GM12892 (cell line): ENCODE results near the gene PPP1R12A.

Source experiments
- POLR2AphosphoS5 ChIP-seq: IDR thresholded peaks from 2 replicates; pipeline ENCODE4 v1.6.1; 2011; ENCODE audit warnings: low read depth, low read length, control low read depth
- TAF1 ChIP-seq: IDR thresholded peaks from 2 replicates; pipeline ENCODE4 v1.6.1; 2011; ENCODE audit warnings: low read depth, mild to moderate bottlenecking, control low read depth, low read length, borderline replicate concordance

GRCh38 chr12:79778802-79779448, 156.0 kb downstream of the PPP1R12A start:
- TF ChIP-seq TAF1: no peak
- no peak for TF ChIP-seq POLR2AphosphoS5
